ENCODE results near the gene CD58.

The CD58 gene

DNA sequence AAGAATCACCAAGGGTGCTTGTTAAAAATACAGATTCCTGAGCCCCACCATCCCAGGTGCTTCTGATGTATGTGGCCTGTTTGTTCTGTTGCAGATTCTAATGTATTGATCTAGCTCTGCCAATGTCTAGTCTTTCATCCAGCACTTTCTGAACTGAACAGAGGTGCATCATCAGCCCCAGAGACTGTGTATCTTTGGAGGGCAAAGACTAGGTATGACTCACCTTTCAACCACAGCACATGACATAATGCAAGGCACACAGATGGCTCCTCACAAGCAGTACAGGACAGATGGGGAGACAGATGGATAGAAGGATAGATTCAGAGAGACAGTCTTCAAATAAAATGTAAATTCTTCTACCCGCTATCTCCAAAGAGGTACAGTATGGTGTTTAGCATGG, 32.3 kb downstream of the CD58 start:
- DNase-seq: no peak

DNA sequence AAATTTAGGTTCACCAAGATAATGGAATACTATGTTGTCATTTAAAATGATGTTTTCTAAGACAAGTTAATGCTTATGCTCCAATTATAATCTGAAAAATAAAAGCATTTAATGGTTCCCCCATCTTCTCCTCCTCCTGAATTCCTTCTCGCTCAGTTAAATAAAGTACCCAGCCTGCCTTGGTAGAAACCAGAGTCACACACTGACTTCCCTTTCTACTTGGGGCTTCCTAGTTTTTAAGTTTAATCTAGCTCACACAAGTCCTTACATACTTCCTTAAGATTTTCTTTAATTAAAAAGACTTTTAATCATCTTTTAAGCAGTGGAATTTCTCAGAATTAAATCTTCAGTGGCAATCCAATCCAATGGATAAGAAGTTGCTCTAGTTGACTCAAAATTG, 32.9 kb downstream of the CD58 start:
- no peak for DNase-seq

DNA sequence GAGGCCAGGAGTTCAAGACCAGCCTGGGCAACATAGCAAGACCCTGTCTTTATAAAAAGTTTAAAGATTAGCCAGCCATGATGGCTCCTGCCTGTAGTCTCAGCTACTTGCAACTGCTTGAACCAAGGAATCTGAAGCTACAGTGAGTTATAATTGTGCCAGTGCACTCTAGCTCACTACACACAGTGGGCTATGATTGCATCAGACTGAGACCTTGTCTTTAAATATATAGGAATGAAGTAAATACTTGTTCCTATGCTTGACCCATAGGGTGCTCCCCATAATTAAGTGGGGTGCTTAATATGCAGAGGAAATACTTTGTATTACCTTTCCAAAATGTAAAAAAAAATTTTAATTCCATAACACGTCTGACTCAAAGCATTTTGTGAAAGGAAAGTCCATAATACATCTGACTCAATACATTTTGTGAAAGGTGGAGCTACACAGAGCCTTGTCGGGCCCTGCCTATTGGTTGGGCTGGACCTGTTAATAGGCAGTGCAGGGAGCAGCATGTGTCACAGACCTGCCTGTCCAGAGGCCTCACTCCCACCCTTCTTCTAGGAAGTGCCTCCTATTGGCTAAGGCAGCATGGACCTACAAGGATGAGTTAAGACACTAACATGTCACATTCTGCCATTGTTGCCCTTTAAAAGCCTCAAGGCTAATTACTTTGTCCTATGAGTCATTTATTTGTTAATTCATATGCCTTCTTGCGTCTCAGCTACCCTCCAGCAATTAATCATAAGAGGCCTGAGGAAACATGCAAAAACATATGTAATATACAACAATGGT, 33.6 kb downstream of the CD58 start:
- no peak for DNase-seq

DNA sequence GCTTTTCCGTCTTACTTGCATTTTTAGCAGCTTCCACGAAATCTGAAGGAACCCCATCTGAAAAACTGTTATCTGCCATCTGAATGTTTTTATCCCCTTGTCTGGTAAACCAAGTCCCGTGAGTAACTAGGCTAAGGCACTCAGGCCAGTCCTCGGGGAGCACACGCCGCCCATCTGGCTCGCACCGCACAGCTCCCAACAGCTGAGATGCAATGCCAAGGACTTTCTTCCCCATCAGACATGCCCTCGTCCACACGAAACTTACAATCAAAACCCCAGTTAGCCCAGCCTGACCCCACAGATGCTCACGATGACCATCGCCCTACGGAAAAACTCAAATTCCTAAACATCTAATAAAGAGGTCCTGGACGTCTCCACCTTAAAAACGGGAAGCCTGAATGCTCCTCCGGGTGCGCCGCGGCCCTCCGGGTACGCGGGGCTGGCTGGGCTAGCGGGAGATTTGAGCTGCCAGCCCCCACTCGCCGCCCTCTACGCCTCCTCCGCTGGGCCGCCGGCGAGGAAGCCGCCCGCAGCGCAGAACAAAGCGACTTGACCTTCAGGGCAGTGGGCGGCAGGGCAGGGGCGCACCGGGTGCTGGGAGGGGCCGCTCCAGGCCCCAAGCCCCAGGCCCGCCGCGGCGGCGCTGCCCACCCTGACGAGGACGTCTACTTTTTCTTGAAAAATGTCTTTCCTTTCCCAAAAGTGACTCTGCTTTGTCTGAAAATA, 36.6 kb downstream of the CD58 start:
- DNase-seq: no peak

DNA sequence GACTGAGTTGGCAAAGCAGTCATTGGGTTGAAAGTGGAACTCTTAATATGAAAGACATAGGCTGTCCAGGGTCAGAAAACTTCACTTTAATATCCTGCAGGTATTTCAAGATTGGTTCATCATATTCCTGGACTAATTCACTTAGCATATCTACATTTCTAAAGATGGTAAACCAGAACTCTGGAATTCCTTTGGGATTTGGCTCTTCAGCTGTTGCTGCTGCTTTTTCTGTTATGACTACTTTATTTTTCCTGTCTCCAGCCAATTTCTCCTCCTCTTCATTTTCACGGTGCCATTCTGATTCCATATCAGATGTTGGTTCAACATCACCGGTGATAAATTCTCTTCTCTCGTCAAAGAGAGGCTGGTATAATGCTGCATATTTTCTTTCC, 37.4 kb downstream of the CD58 start:
- DNase-seq: no peak

DNA sequence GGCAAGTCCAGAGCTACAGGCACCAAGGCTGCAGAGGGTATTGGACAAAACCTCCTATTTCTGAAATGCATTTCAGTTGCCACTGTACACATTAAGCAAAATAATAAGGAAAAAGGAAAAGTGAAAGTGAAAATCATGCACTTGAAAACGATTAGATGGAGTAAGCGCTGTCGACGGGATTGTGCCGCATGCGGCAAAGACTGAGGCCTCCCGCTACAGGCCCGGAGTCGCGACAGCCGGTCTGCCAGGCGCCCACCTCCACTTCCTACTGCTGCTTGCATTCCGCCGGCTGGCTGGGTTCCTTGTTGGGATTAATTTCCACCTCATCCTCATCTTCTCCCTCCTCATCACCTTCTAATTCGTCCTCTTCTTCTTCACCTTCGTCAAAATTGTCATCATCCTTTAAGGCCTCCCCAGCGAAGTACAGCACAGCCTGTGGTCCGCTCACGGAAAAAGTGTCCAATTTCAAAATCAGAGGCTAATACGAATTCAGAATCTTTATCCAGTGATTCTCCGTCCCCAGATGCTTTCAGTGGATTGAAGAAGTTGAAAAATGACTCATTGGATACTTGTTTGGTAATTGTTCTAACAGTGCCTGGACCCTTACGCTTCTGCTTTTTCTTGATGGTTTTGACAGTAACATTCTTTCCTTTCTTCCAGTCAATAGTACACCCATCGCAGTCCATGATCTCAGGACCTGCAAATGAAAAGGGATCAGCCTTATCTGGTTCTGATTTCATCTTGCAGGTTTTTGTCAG, 38.0 kb downstream of the CD58 start:
- no peak for DNase-seq

DNA sequence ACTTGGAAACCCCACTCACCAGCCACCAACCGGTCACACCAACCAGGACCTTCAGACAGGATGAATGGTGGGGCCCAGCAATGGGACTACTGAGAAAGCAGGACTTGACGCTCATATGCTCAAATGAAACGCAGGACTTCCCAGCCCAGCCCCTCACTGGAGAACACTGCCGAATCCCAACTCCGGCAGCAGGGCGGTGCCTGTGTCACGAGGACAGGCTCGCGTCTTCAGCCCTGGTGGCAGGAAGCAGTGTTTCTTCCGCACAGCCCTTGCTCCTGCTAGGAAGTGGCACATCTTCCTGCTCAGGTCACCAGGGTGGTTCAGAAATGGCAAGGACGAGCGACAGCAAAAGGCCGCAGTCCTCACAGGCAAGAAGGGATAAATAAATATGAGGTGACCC, 38.9 kb downstream of the CD58 start:
- DNase-seq: no peak

DNA sequence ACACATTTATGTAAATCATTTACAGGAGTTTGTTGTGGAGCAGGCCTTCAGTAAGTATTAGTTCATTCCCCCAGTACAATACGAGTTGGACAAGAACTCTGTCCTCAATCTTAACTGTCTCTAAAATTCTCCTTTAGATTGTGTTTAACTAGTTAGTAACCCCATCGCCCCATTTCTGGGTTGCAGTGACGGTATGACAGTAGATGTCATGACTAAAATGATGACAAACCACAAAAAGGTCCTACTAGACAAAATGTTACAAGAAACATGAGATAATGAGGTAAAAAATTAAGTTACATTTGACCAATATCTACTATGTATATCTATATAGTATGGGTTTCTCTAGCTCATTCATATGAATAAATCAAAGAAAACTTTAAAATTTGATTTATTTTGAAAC, 41.1 kb downstream of the CD58 start:
- DNase-seq: no peak

DNA sequence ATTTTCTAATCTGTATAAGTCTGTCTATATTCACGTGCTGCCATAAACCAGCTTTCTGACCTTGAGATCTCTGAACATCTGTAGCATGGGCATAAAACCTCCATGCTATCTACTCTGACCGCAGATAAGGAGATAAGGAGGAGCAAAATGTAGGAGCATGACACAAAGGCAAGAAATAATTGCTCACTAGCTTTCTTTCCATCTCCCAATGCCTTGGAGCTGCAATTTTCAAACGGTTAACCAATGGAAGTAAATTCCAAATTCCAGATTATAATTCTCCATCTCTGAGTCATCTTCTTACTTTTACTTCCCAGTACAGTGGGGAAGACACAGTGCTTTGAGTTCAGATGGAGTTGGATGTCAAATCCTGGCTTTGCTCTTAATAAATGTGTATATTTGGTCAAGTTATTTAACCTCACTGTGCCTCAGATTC, 41.6 kb downstream of the CD58 start:
- DNase-seq: no peak

DNA sequence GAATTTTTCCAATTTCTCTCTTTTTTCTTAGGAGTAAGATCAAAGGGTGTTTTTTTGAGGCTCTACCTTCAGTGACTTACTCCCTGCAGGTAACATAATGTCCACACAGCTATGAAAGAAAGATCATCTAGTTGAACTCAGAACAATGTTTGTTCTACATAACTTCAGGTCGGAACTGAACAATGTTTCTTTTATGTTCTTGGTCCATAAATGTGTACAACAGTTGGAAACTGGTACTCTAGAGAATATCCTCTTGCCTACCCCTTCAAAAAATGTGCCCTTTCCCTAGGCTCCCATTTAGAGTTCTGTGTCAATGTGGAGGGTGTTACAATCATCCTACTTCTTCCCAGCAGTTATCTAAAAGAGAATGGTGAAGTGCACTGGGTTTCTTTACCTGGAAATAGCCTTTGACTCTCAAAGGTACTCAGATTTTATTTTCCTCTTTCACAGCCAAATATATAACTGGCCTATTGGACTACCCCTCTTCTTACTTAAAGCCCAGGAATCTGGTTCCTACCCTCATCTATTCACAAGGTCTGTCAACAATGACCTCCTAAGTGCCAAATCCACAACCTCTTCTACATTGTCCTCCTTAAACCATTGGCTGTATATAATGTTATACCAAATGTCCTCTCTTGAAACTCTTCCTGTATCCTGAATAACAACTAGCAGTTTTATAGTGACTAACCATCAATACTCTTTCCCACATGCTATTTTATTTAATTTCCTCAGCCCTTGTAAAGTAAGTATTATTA, 42.3 kb downstream of the CD58 start:
- DNase-seq: no peak

DNA sequence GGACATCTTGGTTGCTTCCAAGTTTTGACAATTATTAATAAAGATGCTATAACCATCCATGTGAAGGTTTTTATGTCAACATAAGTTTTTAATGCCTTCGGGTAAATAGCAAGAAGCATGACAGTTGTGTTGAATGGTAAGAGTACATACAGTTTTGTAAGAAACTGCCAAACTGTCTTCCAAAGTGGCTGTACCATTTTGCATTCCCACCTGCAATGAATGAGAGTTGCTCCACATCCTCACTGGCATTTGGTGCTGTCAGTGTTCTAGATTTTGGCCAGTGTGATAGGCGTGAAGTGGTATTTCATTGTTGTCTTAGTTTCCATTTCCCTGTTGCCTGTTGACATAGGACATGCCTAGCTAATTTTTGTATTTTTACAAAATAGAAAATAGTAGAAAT, 45.4 kb downstream of the CD58 start:
- DNase-seq: no peak

DNA sequence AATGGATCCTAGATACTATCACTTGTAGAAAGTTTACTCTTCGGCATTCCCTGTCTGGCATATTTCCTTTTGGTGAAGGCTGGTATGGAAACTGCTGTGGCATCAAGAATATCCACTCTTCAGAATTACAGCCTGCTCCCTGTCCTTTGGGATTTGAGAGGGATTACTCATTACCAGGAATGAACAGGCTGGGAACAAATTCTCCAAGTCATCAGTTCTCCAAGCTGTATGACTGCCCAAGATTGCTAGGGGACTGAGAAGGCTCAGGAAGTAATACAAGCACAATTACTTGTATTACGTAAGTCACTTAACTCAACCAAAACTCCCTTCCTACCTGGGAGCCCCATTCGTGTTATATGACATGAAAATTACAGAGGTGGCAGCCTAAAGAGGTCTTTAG, 49.6 kb downstream of the CD58 start:
- no peak for DNase-seq

DNA sequence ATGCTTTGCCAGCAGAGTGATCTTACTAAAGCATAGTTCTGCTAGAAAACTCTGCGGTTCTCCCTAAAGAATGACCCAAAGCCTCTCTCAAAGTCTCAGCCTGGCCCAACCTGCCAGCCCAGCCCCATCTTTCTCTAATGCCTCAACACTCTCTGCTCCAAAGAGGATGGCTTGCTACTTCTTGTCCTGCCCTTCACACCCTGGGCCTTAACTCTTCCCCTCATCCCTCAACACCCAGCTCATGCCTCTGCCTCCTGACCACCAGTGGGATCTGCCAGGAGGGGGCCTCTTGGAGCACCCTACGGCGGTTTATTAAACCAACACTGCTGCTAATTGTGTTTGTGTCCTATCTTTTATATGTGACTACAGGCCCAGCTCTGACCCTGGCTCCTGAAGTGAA, 52.4 kb downstream of the CD58 start:
- no peak for DNase-seq

DNA sequence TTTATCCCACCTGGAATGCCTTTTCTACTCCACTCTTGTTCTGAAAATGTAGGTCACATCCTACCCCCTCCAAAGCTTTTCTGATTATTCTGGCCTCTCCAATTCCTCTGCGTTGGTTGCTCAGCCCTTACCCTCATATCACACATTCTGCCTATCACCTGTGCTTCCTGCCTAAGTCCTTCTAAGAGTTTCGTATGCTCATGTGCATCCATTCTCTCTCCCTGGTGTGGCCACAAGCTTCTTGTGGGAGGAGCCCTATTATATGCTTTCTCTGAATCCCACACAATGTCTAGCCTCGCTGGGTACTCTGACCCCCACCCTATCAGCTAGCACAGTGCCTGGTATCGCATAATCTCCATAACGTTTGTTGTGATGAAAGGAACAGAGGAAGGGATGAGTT, 54.2 kb downstream of the CD58 start:
- no peak for DNase-seq

DNA sequence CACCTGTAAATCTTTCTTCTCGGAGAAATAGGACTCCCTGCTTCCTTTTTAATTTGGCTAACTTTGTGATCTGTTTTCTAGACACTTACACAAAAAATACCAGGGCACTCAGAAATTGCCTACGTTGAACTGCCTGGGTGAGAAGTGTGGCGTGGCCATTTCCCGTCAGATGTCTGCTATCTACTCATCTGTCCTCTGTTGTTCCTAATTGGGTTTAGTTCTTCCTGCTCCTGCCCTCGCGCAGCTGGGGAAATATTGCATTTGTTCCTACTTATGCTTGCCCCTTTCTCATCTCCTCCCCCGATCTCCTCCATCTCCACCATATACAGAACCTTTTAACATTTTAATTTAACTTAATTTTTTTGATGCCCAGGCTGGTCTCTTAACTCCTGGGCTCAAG, 55.1 kb downstream of the CD58 start:
- no peak for DNase-seq

DNA sequence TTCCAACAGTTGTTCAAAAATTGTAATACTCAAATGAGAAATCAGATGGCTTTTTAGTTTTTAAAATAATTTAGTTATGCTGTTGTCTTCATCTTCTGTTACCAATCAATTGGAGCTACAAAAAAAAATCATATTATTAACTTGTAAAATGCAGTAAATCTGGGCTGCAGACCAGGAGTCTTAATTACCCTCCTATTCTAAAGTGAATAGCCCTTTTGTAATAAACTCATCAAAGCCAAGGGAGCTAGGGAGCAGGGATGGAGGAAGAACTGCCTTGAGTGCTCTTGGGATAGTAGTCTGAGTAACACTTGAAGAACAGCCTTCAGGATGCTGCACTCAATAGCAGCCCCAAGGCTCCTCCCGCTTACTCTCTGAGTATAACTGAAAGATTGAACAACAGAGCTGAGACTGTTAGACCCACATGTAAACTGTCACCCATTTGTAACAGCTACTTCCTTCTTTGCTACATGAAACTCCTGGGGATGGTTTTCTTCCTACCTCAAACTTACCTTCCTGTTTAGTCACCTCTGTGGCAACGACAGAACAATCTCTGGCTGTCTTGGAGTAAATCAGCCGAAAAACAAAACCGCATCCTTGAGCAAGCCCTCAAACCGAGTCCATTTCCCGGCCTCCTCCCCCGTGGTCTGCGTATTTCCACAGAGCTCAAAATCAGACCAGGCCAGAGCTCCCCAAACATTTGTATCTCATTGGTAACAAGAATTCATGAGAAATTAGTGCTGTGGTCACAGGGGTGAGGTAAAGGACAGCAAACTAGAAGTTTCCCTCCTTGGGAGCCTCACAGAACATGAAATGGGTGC, 55.9 kb downstream of the CD58 start:
- no peak for DNase-seq

DNA sequence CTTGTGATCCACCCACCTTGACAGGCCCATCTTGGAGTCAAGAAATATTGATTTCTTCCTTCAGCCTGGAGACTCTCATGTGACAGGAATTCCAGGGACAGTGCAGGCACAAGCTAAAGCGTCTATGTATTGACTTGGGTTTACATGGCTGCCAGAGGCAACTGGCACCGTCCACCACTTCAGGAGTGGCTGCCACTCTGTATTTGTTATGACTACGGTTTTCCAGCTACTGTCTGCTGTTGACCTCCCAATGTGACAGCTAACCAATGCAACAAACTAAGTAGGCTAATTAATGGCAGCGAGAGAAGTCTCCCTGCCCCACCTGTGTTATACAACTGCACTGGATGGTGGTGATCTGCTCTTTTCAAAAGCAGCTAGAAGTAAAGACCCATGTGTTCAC, 56.9 kb downstream of the CD58 start:
- DNase-seq: no peak

DNA sequence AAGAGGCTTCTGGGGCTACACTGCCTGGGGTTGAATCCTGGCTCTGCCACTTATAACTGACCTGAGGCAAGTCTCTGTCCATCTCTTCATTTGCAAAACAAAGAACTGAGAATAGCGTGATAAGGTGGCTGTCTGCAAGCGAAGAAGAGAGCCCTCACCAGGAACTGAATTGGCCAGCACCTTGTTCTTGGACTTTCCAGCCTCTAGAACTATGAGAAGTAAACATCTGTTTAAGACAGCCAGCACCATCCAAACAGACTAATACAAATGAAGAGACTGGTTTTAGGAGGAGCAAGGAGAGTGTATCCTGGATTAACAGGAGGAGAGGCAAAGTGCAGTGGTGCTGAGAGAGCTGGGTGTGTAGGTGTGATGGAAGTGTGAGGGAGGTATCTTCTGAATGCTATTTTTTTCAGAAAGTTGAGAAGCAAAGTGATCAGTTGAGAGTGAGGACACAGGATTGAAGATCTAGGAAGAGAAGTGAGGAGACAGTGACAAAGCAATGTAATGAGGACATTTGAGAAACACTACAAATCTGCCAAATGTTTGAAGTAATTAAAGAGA, 59.3 kb downstream of the CD58 start:
- no peak for DNase-seq

DNA sequence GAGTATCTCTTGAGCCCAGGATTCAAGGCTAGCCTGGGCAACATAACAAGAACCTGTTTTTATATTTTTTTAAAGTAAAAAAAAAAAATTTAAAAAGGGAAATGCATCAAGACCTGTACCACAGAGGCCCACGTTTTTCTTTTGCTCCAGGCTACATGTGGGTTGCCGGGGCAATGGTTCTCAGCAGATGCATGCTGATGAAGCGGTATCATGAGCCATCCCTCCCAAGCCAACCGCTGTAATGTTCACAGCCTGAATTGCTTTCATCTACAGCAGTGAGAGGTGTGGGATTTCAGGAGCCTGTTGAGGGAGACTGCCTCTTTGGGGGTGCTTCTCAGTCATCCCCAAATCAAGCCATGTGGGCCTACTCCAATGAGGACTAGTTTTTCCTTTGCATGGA, 60.5 kb downstream of the CD58 start:
- DNase-seq: no peak

DNA sequence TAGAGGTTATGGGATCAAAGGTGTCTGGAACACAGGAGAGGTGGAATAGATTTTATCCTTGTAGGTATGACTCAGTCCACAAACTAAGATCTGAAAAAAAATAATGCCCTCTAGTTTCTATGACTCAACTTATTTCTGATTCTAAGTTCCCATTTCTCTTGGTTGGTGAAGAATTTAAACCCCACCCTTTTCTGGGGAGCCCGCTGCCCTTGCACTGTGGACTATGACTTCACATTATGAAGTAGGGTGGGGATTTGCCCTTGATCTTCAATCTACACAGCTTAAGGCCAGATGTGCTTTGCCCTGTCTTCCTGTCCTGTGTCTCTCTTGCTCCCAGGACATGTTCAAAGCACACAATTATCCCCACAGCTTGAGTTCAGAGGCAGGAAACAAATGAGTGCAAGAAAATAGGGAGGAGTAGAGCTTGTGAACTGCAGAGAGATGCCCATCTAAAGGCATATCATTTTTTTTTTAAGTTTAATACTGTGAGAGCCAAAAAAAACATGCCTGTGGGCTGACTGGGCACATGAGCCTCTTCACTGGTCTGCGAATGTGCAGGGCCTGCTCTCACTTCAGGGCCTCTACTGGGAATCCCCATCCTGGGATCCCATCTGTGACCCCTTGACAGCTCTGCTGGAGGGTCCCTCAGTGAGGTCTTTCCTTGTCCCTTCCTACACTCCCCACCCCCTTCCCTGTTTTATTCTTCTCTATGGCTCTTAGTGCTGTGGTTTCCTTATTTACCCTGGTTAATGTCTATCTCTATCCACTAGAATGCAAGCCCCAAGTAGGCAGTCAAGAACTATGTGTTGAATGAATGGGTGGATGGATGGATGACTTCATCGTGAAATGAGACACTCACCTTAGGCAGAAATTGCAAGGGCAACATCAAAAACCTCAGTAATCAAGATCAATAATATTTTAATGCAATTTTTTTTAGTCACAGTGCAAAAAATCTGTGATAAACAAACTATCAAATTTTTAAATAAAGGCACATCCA, 61.5 kb downstream of the CD58 start:
- DNase-seq: no peak
